ENCODE measurements around the gene NT5C.

The NT5C gene

GRCh38 chr17:75124819-75125162, 6.8 kb downstream of the NT5C start:
- no peaks in the 10 kb centered on the region for H3K4me1 Mint-ChIP-seq

GRCh38 chr17:75124041-75124818, 7.3 kb downstream of the NT5C start:
- no peak overlapping the region for H3K4me3 Mint-ChIP-seq
- H3K9me3 Mint-ChIP-seq, result no peaks in the 10 kb centered on the region
- H3K4me1 Mint-ChIP-seq, result no peaks in the 10 kb centered on the region
- TF ChIP-seq CTCF (IDR thresholded peaks at IDR 0.05; ENCODE audit: unreplicated experiment in 3 of 3), result no peak
- H3K27ac Mint-ChIP-seq, result no peak overlapping the region
- H3K36me3 Mint-ChIP-seq (ENCODE audit: low read depth), result peaks cover 18% of the 10 kb centered on the region
- H3K27me3 Mint-ChIP-seq (ENCODE audit: low read depth), result no peaks in the 10 kb centered on the region

More at GRCh38 chr17:75124819-75125162, 6.8 kb downstream of the NT5C start:
- peaks cover 22% of the 10 kb centered on the region for H3K36me3 Mint-ChIP-seq (ENCODE audit: low read depth)
- no peaks in the 10 kb centered on the region for H3K9me3 Mint-ChIP-seq
- no peak overlapping the region for H3K4me3 Mint-ChIP-seq
- H3K27me3 Mint-ChIP-seq (ENCODE audit: low read depth), result no peaks in the 10 kb centered on the region
- no peak for TF ChIP-seq CTCF (IDR thresholded peaks at IDR 0.05; ENCODE audit: unreplicated experiment in 3 of 3)
- no peak overlapping the region for H3K27ac Mint-ChIP-seq

- peaks cover 15% of the 10 kb centered on the region for H3K4me1 Mint-ChIP-seq
- no peaks in the 10 kb centered on the region for H3K9me3 Mint-ChIP-seq
- no peak for TF ChIP-seq CTCF (IDR thresholded peaks at IDR 0.05; ENCODE audit: unreplicated experiment in 3 of 3)
- no peak overlapping the region for H3K4me3 Mint-ChIP-seq
- no peak overlapping the region for H3K27ac Mint-ChIP-seq
- H3K27me3 Mint-ChIP-seq (ENCODE audit: low read depth), result no peaks in the 10 kb centered on the region
- peaks cover 23% of the 10 kb centered on the region for H3K36me3 Mint-ChIP-seq (ENCODE audit: low read depth)
Measured at GRCh38 chr17:75118307-75118706, 13.2 kb downstream of the NT5C start.

- TF ChIP-seq CTCF (IDR thresholded peaks at IDR 0.05; ENCODE audit: unreplicated experiment in 3 of 3), result no peak
- Mint-ChIP-seq H3K9me3 (no peaks in the 10 kb centered on the region), H3K27ac (no peak overlapping the region)
Measured at GRCh38 chr17:75116737-75117136, 14.8 kb downstream of the NT5C start.

GRCh38 chr17:75115555-75115954, 16.0 kb downstream of the NT5C start:
- no peak overlapping the region for H3K4me3 Mint-ChIP-seq
- TF ChIP-seq CTCF (IDR thresholded peaks at IDR 0.05; ENCODE audit: unreplicated experiment in 3 of 3), result no peak
- H3K4me1 Mint-ChIP-seq, result peaks cover 23% of the 10 kb centered on the region
- no peak overlapping the region for H3K27ac Mint-ChIP-seq
- peaks cover 26% of the 10 kb centered on the region for H3K36me3 Mint-ChIP-seq (ENCODE audit: low read depth)
- no peaks in the 10 kb centered on the region for H3K9me3 Mint-ChIP-seq
- no peaks in the 10 kb centered on the region for H3K27me3 Mint-ChIP-seq (ENCODE audit: low read depth)

More at GRCh38 chr17:75116737-75117136, 14.8 kb downstream of the NT5C start:
- Mint-ChIP-seq H3K4me3 (peak overlapping the region in 1 of 3 experiments; percentile 30), H3K36me3 (ENCODE audit: low read depth) (peaks cover 29% of the 10 kb centered on the region), H3K4me1 (peaks cover 21% of the 10 kb centered on the region), H3K27me3 (ENCODE audit: low read depth) (no peaks in the 10 kb centered on the region)

Data from nephron (organoid).